ENCODE measurements around the gene SYVN1.
A peak's percentile ranks its signal among the peaks of the same experiment; 100 is the strongest.
"Not testable (repeated sequence)": the region's sequence is repeated elsewhere in the genome, so short reads cannot be mapped to it uniquely, and the experiment has no call there.

Gene SYVN1

DNA sequence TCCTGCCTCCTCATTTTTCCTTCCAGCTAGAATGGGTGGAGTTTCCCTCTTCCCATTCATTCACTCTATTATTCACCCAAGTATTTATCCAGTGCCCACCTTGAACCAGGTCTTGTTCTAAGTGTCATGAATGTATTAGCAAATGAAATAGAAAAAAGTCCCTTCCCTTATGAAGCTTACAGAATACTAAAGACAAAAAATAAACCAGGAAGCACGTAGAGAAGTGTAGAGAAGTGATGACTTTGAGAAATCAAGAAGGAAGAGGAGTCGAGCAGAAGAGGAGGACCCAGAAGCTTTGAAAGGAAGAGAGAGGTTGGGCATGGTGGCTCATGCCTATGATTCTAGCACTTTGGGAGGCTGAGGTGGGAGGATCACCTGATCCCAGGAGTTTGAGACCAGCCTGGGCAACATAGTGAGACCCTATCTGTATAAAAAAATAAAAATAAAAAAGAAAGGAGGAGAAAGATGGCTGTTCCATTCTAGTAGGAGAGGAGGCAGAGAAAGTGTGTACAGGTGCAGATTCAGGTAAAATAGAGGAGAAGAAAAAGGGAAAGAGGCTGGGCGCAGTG lies 17.1 kb upstream of the SYVN1 start:
- H3K27me3 ChIP-seq (ENCODE audit: control insufficient read depth in 1 of 2, insufficient read depth in 2 of 2, low read length in 2 of 2): no peaks in the 10 kb centered on the region
- H3K4me1 ChIP-seq (ENCODE audit: control insufficient read depth in 1 of 2, insufficient read depth in 2 of 2, low read length in 2 of 2): peaks cover 8 to 17% of the 10 kb centered on the region in 2 donors
- no peaks in the 10 kb centered on the region for H3K36me3 ChIP-seq (ENCODE audit: control insufficient read depth in 1 of 2, insufficient read depth in 2 of 2, low read length in 2 of 2)
- no peak overlapping the region for H3K27ac ChIP-seq (ENCODE audit: low read depth, low read length)
- H3K9ac ChIP-seq (ENCODE audit: low read depth in 1 of 2, low read length in 2 of 2): no peak overlapping the region
- peaks cover 3 to 5% of the 10 kb centered on the region in 2 donors for H3K9me3 ChIP-seq (ENCODE audit: control insufficient read depth in 1 of 2, low read length in 2 of 2)
- H3K4me3 ChIP-seq (ENCODE audit: low read depth in 1 of 2, low read length in 2 of 2): no peak overlapping the region

DNA sequence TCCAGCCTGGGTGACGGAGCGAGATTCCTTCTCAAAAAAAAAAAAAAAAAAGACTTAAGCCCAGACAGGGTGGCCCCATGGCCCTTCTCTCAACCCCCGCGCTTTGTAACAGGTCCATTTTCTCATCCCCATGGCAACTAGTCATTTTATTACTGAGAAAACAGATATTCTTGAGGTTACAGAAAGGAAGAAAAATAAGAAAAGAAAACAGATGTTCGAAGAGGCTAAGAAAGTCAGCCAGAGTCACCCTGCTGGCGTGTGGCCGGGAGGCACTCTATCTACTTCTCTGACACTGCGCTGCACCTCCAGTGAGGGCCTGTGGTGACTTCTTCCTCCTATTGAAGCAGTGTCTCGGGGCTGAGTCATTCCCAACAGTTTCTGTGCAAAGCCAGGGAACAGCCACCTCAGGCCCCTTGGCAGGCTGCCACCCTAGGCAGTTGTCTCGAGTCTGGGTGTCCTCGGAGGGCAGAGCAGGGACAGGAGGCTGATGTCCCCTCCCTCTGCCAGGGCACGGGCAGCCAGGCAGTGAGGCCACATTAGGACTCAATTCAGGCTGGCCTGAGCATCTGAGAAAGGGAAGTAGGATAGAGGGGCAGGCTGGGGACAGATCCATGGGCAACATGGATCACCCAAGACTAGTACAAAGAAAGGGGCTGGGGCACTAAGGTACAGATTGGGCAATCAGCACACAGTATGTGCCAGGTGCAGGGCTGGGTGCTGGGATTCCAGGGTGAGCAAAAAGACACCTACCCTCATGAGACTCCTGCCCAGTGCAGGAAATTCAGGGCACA lies 16.4 kb upstream of the SYVN1 start:
- Histone ChIP-seq H3K4me3 (ENCODE audit: low read depth in 1 of 2, low read length in 2 of 2) (no peak overlapping the region), H3K9me3 (ENCODE audit: control insufficient read depth in 1 of 2, low read length in 2 of 2) (peaks cover 3 to 5% of the 10 kb centered on the region in 2 donors), H3K36me3 (ENCODE audit: control insufficient read depth in 1 of 2, insufficient read depth in 2 of 2, low read length in 2 of 2) (no peaks in the 10 kb centered on the region), H3K27me3 (ENCODE audit: control insufficient read depth in 1 of 2, insufficient read depth in 2 of 2, low read length in 2 of 2) (no peaks in the 10 kb centered on the region), H3K9ac (ENCODE audit: low read depth in 1 of 2, low read length in 2 of 2) (peak overlapping the region in 1 of 2 donors; percentile 54), H3K4me1 (ENCODE audit: control insufficient read depth in 1 of 2, insufficient read depth in 2 of 2, low read length in 2 of 2) (peaks cover 8 to 17% of the 10 kb centered on the region in 2 donors), H3K27ac (ENCODE audit: low read depth, low read length) (peak overlapping the region; percentile 26)

GRCh38 chr11:65150131-65150508 lies 15.8 kb upstream of the SYVN1 start:
- not testable (repeated sequence) for H3K4me3 ChIP-seq (ENCODE audit: low read depth in 1 of 2, low read length in 2 of 2); H3K36me3 ChIP-seq (ENCODE audit: control insufficient read depth in 1 of 2, insufficient read depth in 2 of 2, low read length in 2 of 2); H3K27me3 ChIP-seq (ENCODE audit: control insufficient read depth in 1 of 2, insufficient read depth in 2 of 2, low read length in 2 of 2); H3K9me3 ChIP-seq (ENCODE audit: control insufficient read depth in 1 of 2, low read length in 2 of 2); H3K9ac ChIP-seq (ENCODE audit: low read depth in 1 of 2, low read length in 2 of 2); H3K27ac ChIP-seq (ENCODE audit: low read depth, low read length)
- peaks cover 8 to 17% of the 10 kb centered on the region in 2 donors for H3K4me1 ChIP-seq (ENCODE audit: control insufficient read depth in 1 of 2, insufficient read depth in 2 of 2, low read length in 2 of 2)

GRCh38 chr11:65148657-65149056 lies 14.3 kb upstream of the SYVN1 start:
- no peak overlapping the region for H3K9ac ChIP-seq (ENCODE audit: low read depth in 1 of 2, low read length in 2 of 2)
- no peak overlapping the region for H3K27ac ChIP-seq (ENCODE audit: low read depth, low read length)
- peaks cover 3 to 5% of the 10 kb centered on the region in 2 donors for H3K9me3 ChIP-seq (ENCODE audit: control insufficient read depth in 1 of 2, low read length in 2 of 2)
- H3K4me1 ChIP-seq (ENCODE audit: control insufficient read depth in 1 of 2, insufficient read depth in 2 of 2, low read length in 2 of 2): peaks cover 8 to 17% of the 10 kb centered on the region in 2 donors
- no peaks in the 10 kb centered on the region for H3K36me3 ChIP-seq (ENCODE audit: control insufficient read depth in 1 of 2, insufficient read depth in 2 of 2, low read length in 2 of 2)
- H3K4me3 ChIP-seq (ENCODE audit: low read depth in 1 of 2, low read length in 2 of 2): no peak overlapping the region
- H3K27me3 ChIP-seq (ENCODE audit: control insufficient read depth in 1 of 2, insufficient read depth in 2 of 2, low read length in 2 of 2): no peaks in the 10 kb centered on the region

DNA sequence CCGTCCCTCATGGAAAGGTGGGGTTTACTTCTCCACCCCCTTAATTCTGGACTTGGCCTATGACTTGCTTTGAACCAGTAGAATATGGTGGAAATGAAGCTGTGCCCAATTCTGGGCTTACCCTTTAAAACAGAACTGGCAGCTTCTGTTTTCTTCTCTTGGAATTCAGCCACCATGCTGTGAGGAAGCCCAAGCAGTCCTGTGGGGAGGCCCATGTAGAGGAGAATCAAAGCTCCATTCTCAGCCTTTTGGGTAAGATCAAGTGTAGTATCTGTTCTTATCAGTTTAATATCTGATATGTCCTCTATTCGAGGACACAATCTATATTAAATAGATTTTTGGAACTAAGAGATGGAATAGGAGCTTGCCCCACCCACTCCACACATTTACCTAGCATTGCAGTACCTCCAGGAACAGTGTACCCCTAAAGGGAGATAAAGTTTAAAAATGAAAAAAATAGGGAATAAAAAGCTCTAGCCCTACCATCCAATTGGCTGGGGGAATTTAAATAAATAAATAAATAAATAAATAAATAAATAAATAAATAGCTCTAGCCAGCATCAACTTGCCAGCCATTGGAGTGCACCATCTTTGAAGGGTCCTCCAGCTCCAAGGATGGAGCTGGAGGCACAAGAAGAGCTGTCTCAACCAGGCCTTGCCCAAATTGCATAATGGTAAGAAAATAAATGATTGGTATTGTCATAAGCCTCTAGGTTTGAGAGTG lies 13.2 kb upstream of the SYVN1 start:
- H3K27ac ChIP-seq (ENCODE audit: low read depth, low read length): no peak overlapping the region
- H3K4me3 ChIP-seq (ENCODE audit: low read depth in 1 of 2, low read length in 2 of 2): no peak overlapping the region
- H3K9me3 ChIP-seq (ENCODE audit: control insufficient read depth in 1 of 2, low read length in 2 of 2): peaks cover 3 to 5% of the 10 kb centered on the region in 2 donors
- H3K9ac ChIP-seq (ENCODE audit: low read depth in 1 of 2, low read length in 2 of 2): no peak overlapping the region
- no peaks in the 10 kb centered on the region for H3K27me3 ChIP-seq (ENCODE audit: control insufficient read depth in 1 of 2, insufficient read depth in 2 of 2, low read length in 2 of 2)
- H3K4me1 ChIP-seq (ENCODE audit: control insufficient read depth in 1 of 2, insufficient read depth in 2 of 2, low read length in 2 of 2): peaks cover 8 to 17% of the 10 kb centered on the region in 2 donors
- H3K36me3 ChIP-seq (ENCODE audit: control insufficient read depth in 1 of 2, insufficient read depth in 2 of 2, low read length in 2 of 2): no peaks in the 10 kb centered on the region

DNA sequence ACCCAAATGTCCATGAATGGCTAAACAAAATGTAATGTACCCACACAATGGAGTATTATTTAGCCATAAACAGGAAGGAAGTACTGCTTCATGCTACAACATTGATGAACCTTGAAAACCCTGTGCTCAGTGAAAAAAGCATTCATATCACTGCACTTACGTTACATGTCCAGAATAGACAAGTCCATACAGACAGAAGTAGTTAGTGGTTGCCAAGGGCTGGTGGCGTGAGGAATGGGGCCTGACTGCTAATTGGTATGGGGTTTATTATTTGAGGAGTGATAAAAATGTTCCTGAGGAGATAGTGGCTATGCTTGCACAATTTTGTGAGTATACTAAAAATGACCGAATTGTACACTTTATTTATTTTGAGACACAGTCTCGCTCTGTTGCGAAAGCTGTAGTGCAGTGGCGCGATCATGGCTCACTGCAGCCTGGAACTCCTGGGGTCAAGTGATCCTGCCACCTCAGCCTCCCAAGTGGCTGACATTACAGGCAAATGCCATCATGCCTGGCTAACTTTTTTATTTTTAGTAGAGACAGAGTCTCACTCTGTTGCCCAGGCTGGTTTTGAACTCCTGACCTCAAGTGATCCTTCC lies 7.7 kb upstream of the SYVN1 start:
- Histone ChIP-seq H3K9me3 (ENCODE audit: control insufficient read depth in 1 of 2, low read length in 2 of 2) (no peaks in the 10 kb centered on the region), H3K27ac (ENCODE audit: low read depth, low read length) (no peak overlapping the region), H3K4me1 (ENCODE audit: control insufficient read depth in 1 of 2, insufficient read depth in 2 of 2, low read length in 2 of 2) (no peaks in the 10 kb centered on the region), H3K9ac (ENCODE audit: low read depth in 1 of 2, low read length in 2 of 2) (no peak overlapping the region), H3K36me3 (ENCODE audit: control insufficient read depth in 1 of 2, insufficient read depth in 2 of 2, low read length in 2 of 2) (no peaks in the 10 kb centered on the region), H3K4me3 (ENCODE audit: low read depth in 1 of 2, low read length in 2 of 2) (no peak overlapping the region), H3K27me3 (ENCODE audit: control insufficient read depth in 1 of 2, insufficient read depth in 2 of 2, low read length in 2 of 2) (no peaks in the 10 kb centered on the region)

- Histone ChIP-seq H3K27me3 (ENCODE audit: control insufficient read depth in 1 of 2, insufficient read depth in 2 of 2, low read length in 2 of 2) (no peaks in the 10 kb centered on the region), H3K27ac (ENCODE audit: low read depth, low read length) (no peak overlapping the region), H3K9ac (ENCODE audit: low read depth in 1 of 2, low read length in 2 of 2) (peak overlapping the region in 1 of 2 donors; percentile 19), H3K4me3 (ENCODE audit: low read depth in 1 of 2, low read length in 2 of 2) (no peak overlapping the region), H3K4me1 (ENCODE audit: control insufficient read depth in 1 of 2, insufficient read depth in 2 of 2, low read length in 2 of 2) (peaks cover 31 to 37% of the 10 kb centered on the region in 2 donors), H3K9me3 (ENCODE audit: control insufficient read depth in 1 of 2, low read length in 2 of 2) (no peaks in the 10 kb centered on the region), H3K36me3 (ENCODE audit: control insufficient read depth in 1 of 2, insufficient read depth in 2 of 2, low read length in 2 of 2) (peaks cover 10 to 15% of the 10 kb centered on the region in 2 donors)
Measured at GRCh38 chr11:65136515-65137096, 2.3 kb upstream of the SYVN1 start.

DNA sequence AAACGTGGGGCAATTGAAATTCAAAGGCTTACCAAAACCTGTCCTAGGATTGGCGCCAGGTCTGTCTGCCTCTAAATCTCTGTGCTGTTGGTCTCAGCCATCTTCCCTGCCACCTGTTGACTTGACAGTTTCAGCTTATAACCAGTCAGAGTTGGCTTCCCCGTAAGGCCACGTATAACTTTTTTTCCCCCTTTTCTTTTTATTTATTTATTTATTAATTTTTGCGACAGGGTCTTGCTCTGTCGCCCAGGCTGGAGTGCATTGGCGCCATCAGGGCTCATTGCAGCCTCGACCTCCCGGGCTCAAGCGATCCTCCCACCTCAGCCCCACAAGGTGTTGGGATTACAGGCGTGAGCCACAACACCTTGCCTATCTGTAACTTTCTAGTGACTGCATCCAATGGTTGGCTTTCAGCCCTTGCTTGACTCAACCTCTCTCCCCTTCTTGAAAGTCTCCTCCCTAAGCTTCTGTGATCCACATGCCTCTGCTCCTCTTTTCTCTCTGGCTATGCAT lies 1.4 kb upstream of the SYVN1 start:
- Histone ChIP-seq H3K4me3 (ENCODE audit: low read depth in 1 of 2, low read length in 2 of 2) (peak overlapping the region; percentile 78 to 94), H3K9me3 (ENCODE audit: control insufficient read depth in 1 of 2, low read length in 2 of 2) (no peaks in the 10 kb centered on the region), H3K9ac (ENCODE audit: low read depth in 1 of 2, low read length in 2 of 2) (peak overlapping the region; percentile 85 to 99), H3K27ac (ENCODE audit: low read depth, low read length) (peak overlapping the region; percentile 97), H3K36me3 (ENCODE audit: control insufficient read depth in 1 of 2, insufficient read depth in 2 of 2, low read length in 2 of 2) (peaks cover 19 to 24% of the 10 kb centered on the region in 2 donors), H3K4me1 (ENCODE audit: control insufficient read depth in 1 of 2, insufficient read depth in 2 of 2, low read length in 2 of 2) (peaks cover 31 to 46% of the 10 kb centered on the region in 2 donors), H3K27me3 (ENCODE audit: control insufficient read depth in 1 of 2, insufficient read depth in 2 of 2, low read length in 2 of 2) (no peaks in the 10 kb centered on the region)

- Histone ChIP-seq H3K27ac (ENCODE audit: low read depth, low read length) (peak overlapping the region; percentile 97), H3K4me3 (ENCODE audit: low read depth in 1 of 2, low read length in 2 of 2) (peak overlapping the region; percentile 78 to 94), H3K9me3 (ENCODE audit: control insufficient read depth in 1 of 2, low read length in 2 of 2) (no peaks in the 10 kb centered on the region), H3K9ac (ENCODE audit: low read depth in 1 of 2, low read length in 2 of 2) (peak overlapping the region; percentile 85 to 99), H3K36me3 (ENCODE audit: control insufficient read depth in 1 of 2, insufficient read depth in 2 of 2, low read length in 2 of 2) (peaks cover 22 to 29% of the 10 kb centered on the region in 2 donors), H3K4me1 (ENCODE audit: control insufficient read depth in 1 of 2, insufficient read depth in 2 of 2, low read length in 2 of 2) (peaks cover 31 to 46% of the 10 kb centered on the region in 2 donors), H3K27me3 (ENCODE audit: control insufficient read depth in 1 of 2, insufficient read depth in 2 of 2, low read length in 2 of 2) (no peaks in the 10 kb centered on the region)
Measured at GRCh38 chr11:65134952-65135632, 773 bp upstream of the SYVN1 start.
